ENCODE measurements around the gene SV2A.

The SV2A gene

DNA sequence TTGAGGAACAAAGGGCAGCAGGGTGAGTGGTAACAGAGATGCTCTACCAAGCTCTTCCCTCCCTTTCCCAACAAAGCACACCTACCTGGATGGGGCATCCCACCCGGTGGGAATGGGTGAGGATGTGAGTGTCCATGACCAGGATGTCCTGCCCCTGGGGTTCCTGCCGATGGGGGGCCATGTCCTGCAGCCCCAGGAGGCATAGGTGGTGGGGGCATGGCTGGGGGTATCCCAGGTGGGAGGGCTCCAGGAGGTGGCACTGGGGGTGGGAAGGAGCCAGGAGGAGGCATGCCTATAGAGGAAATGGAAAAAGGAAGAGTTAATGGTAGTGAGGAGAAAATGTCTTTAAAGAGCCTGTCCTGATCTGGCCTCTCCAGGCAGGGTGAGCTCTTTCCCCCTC lies 8.1 kb upstream of the SV2A start:
- CTCF ChIA-PET, result no interaction called here
- no peak for DNase-seq (ENCODE audit: extremely low spot score)
- TF ChIP-seq, protein P1, sequence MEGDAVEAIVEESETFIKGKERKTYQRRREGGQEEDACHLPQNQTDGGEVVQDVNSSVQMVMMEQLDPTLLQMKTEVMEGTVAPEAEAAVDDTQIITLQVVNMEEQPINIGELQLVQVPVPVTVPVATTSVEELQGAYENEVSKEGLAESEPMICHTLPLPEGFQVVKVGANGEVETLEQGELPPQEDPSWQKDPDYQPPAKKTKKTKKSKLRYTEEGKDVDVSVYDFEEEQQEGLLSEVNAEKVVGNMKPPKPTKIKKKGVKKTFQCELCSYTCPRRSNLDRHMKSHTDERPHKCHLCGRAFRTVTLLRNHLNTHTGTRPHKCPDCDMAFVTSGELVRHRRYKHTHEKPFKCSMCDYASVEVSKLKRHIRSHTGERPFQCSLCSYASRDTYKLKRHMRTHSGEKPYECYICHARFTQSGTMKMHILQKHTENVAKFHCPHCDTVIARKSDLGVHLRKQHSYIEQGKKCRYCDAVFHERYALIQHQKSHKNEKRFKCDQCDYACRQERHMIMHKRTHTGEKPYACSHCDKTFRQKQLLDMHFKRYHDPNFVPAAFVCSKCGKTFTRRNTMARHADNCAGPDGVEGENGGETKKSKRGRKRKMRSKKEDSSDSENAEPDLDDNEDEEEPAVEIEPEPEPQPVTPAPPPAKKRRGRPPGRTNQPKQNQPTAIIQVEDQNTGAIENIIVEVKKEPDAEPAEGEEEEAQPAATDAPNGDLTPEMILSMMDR (IDR thresholded peaks at IDR 0.05; ENCODE audit: control extremely low read depth, extremely low read depth, low read depth, missing control alignments), result no peak
- POLR2A ChIA-PET, result interaction anchor here (1.6 kb wide), 1 partner anchor 39 kb away, joined by 5 read pairs; a partner anchor contains a TSS

DNA sequence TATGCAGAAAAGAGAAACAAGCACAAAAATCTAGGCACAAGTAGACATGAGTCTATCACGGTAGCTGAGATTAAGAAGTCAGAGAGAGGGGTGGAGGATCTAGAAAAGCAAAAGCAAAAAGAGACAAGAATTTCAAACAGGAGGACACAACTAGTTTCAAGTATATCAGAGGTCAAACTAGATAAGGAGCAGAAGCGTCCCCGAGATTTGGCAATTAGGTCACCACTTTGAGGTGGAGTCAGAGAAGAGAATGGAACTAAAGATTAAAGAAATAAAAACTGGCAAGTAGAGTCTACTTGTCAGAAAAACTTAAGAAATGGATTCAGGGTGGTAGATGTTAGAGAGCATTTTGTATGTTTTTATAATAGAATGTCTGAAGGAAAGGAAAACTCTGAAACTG lies 7.7 kb upstream of the SV2A start:
- CTCF ChIA-PET, result no interaction called here

DNA sequence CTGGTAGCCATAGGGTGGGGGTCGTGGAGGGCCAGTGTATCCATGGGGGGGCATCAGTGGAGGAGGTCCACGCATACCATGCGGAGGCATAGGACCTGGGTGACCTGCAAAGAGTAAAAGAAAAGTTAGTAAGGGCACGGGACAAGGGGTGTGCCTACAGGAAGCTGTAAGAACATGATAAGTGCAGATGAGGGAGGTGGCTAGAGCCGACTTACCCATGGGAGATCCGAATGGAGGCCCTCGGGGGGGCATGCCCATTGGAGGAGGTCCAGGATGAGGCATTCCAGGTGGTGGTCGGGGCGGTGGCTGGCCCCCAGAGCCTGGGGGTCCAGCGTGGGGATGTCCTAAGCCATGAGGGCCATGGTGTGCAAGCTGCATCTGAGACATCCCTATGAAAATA lies 6.0 kb upstream of the SV2A start:
- POLR2A ChIA-PET, result no interaction called here

More for the DNA sequence above, 7.7 kb upstream of the SV2A start:
- no peak for DNase-seq (ENCODE audit: extremely low spot score)
- TF ChIP-seq, protein P1 (IDR thresholded peaks at IDR 0.05; ENCODE audit: control extremely low read depth, extremely low read depth, low read depth, missing control alignments), result no peak
- POLR2A ChIA-PET, result interaction anchor here (0.6 to 1.6 kb wide), 2 partner anchors 9 to 39 kb away, joined by 3 to 5 read pairs; a partner anchor contains a TSS

GRCh38 chr1:149916898-149917252 lies 769 bp downstream of the SV2A start:
- TF ChIP-seq, protein P1 (IDR thresholded peaks at IDR 0.05; ENCODE audit: control extremely low read depth, extremely low read depth, low read depth, missing control alignments), result no peak
- DNase-seq (ENCODE audit: extremely low spot score), result no peak
- CTCF ChIA-PET, result interaction anchor here (1.0 to 1.5 kb wide), 4 partner anchors 12 to 45 kb away, joined by 3 to 4 read pairs (median 4); no protein-coding TSS in a partner anchor
- POLR2A ChIA-PET, result no interaction called here

More for the DNA sequence above, 6.0 kb upstream of the SV2A start:
- TF ChIP-seq, protein P1 (IDR thresholded peaks at IDR 0.05; ENCODE audit: control extremely low read depth, extremely low read depth, low read depth, missing control alignments), result no peak
- CTCF ChIA-PET, result interaction anchor here (1.0 kb wide), 1 partner anchor 38 kb away, joined by 3 read pairs; no protein-coding TSS in a partner anchor
- no peak for DNase-seq (ENCODE audit: extremely low spot score)

DNA sequence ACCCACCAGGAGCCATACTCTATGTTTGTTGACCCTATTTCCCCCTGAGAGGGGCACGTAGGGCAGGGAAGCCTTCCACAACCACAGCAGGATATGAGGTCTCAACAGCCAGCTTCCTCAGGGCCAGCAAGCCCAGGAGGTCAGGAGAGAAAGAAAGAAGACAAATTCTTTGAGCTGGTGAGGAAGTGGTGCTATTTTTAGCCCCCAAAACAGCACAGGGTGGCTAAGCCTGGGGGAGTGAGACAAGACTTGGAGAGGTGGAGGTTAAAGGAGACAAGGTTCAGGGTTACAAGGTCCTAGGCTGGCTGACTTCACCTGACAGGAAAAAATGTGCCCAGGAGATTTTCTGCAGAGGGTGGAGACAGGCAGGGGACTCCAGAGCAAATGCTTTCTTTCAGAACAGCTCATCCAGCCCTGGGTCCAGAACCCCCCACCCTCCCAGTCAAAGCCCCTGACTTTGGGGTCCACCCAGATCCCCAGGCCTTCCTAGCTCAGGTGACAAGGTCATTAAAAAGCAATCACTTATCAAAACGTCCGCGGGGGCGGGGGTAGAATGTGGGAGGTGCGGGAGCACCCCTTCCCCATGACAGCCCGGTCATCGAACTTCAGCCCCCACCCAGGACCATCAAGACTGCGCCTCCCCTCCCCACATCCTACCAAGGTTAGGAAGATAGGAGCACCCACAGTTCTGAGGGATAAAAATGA lies 1.3 kb downstream of the SV2A start:
- no peak for DNase-seq (ENCODE audit: extremely low spot score)

DNA sequence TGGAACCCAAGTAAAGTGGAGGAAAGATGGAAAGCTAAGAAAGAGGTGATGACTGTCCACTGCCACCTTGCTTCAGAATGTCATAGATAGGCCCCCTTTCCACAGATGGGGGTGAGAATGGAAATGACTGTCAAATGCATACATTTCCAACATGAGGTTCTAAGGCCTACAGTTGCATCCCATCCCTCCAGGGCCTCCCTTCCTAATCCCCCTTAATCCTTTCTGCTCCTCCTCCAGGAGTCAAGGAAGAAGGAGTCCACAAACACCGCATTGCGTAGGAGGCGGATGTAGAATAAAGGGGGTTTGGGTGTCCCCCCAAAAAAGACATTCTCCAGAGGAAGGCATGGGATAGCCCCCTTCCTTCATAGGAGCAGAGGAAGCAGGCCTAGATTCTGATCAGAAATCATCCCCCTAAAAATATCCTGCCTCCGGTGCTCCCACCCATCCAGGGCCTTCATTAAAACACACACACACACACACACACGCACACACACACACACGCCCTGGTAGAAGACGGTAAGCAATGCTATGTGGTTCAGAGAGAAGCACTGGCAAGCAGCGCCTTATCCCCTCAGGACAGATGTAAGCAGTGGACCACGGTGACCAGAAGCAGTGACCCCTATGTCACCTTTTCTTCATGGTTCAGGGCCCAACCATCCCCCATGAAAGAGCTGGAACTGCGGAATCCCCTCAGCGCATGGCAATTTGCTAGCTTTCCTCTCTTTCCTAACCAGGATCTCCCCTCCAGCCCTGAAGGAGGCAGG lies 2.0 kb downstream of the SV2A start:
- CTCF ChIA-PET, result interaction anchor here (1.0 to 2.0 kb wide), 7 partner anchors 8 to 47 kb away, joined by 3 to 5 read pairs (median 4); no protein-coding TSS in a partner anchor
- no peak for DNase-seq (ENCODE audit: extremely low spot score)
- POLR2A ChIA-PET, result interaction anchor here (0.6 to 0.7 kb wide), 2 partner anchors 29 to 1245 kb away, joined by 3 read pairs; a partner anchor contains a TSS
- TF ChIP-seq, protein P1 (IDR thresholded peaks at IDR 0.05; ENCODE audit: control extremely low read depth, extremely low read depth, low read depth, missing control alignments), result no peak

More for the DNA sequence above, 1.3 kb downstream of the SV2A start:
- ChIA-PET CTCF (interaction anchor here (1.0 to 2.0 kb wide), 6 partner anchors 9 to 46 kb away, joined by 3 to 5 read pairs (median 4); no protein-coding TSS in a partner anchor), POLR2A (interaction anchor here (0.5 to 0.7 kb wide), 3 partner anchors 9 to 1245 kb away, joined by 3 read pairs; a partner anchor contains a TSS)
- TF ChIP-seq, protein P1 (IDR thresholded peaks at IDR 0.05; ENCODE audit: control extremely low read depth, extremely low read depth, low read depth, missing control alignments), result no peak

Data from GM10248 (cell line).